PC-9 (cell line): Measurements from ENCODE around the gene LMX1A.

ENCODE experiments used
- EZH2 ChIP-seq: fragments of 200-600 bp; sonication (generic); IDR thresholded peaks from 2 replicates; pipeline ENCODE4 v1.8.0; 2017; ENCODE audit warnings: antibody characterized with exemption, low read depth
- TF ChIP-seq, protein P1 (sequence below): fragments of 200-600 bp; sonication (generic); conservative IDR thresholded peaks from 2 replicates; pipeline ENCODE4 v1.6.1; 2017; ENCODE audit warnings: mixed run types, antibody characterized with exemption, mild to moderate bottlenecking, moderate library complexity

DNA sequence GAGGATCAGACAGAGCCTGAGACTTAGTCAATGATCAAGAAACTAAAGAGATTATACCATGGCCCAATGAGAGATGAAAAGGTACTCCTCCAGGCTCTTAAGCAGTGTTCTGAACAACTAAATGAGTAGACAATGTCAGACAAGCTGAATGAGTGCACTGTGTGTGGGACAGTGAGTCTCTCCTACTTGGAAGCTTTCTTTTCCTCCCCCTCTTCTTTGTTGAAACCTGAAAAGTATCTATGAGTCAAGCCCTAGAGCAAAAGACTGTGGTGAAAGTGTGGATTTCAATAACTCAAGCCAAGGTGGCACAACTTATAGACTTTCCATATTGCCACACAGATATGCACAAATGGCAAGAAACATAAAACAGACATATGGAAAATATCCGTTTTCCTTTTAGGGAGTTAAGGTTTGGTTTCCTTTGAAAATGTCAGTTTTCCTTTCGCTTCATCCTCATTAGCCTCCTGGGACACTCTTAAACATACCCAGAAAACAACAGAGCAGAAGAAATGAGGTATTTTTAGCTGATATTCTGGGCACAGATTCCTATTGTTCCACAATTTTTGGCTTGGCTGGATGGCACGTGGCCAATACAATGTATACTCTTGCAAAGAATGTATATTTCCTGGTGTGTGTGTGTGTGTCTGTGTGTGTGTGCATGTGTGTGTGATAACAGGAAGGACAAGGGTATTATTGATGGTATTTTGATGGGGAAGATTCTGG lies 96.6 kb downstream of the LMX1A start:
- TF ChIP-seq, protein P1, sequence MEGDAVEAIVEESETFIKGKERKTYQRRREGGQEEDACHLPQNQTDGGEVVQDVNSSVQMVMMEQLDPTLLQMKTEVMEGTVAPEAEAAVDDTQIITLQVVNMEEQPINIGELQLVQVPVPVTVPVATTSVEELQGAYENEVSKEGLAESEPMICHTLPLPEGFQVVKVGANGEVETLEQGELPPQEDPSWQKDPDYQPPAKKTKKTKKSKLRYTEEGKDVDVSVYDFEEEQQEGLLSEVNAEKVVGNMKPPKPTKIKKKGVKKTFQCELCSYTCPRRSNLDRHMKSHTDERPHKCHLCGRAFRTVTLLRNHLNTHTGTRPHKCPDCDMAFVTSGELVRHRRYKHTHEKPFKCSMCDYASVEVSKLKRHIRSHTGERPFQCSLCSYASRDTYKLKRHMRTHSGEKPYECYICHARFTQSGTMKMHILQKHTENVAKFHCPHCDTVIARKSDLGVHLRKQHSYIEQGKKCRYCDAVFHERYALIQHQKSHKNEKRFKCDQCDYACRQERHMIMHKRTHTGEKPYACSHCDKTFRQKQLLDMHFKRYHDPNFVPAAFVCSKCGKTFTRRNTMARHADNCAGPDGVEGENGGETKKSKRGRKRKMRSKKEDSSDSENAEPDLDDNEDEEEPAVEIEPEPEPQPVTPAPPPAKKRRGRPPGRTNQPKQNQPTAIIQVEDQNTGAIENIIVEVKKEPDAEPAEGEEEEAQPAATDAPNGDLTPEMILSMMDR, result no peak
- TF ChIP-seq EZH2, result no peak
